HG03108 (cell line): ENCODE data around the gene DCTD.

Experiments used
- ATAC-seq: cut with Tn5 transposase; IDR thresholded peaks from one replicate; pipeline ENCODE4 v1.9.1; 2021; ENCODE audit warnings: moderate library complexity; ENCODE audit not compliant: unreplicated experiment

The DCTD gene

DNA sequence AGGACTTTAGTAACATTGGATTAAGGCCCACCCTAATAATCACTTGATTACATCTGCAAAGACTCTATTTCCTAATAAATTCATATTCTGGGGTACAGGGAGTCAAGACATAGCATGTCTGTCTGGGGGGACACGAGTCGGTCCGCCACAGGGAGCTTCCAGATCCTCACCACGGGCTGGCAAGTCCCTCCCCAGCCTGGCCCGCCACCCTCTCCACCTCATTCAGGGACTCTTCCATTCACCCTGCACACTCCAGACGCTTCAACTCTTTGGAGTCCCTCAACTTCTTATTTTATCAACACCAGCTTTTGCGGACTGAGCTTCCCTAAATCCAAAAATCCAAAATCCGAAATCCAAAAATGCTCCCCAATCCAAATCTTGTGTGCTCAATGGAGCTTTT lies 71.2 kb downstream of the DCTD start:
- ATAC-seq, result no peak

DNA sequence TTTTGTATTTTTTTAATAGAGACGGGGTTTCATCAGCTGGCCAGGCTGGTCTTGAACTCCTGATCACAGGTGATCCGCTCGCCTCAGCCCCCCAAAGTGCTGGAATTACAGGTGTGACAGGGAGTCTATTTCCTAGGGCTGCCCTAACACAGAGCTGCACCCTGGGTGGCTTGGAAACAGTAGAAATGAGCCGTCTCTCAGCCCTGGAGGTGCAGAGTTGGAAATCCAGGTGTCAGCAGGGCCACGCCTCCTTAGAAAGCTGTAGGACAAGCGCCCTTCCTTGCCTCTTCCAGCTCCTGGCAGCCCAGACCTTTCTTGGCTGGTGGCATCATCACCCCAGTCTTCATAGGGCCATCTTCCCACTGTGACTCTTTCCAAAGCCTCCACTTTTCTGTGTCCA lies 71.6 kb downstream of the DCTD start:
- no peak for ATAC-seq

DNA sequence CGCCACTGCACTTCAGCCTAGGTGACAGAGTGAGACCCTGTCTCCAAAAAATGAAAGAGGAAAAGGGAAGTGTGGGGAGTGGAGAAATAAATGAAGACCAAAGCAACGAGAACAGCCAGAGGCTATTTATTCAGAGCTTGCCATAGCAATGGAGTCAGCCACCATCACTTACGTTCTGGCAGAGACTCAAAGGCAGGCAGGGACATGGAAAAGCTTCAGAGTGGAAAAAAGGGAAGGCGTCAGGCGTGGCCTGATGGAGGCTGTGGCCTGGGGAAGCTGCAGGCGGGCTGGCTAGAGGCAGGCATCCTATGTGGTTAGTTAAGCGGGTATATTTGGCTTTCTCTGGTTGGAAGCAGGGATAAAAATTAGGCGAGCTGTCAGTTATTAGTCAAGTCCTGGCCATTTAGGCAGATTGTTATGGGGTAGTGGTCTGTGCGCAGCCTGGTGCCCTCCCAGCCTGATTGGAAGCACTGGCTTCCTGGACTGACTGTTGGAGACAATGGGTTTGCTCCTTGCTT lies 73.3 kb downstream of the DCTD start:
- ATAC-seq, result no peak

DNA sequence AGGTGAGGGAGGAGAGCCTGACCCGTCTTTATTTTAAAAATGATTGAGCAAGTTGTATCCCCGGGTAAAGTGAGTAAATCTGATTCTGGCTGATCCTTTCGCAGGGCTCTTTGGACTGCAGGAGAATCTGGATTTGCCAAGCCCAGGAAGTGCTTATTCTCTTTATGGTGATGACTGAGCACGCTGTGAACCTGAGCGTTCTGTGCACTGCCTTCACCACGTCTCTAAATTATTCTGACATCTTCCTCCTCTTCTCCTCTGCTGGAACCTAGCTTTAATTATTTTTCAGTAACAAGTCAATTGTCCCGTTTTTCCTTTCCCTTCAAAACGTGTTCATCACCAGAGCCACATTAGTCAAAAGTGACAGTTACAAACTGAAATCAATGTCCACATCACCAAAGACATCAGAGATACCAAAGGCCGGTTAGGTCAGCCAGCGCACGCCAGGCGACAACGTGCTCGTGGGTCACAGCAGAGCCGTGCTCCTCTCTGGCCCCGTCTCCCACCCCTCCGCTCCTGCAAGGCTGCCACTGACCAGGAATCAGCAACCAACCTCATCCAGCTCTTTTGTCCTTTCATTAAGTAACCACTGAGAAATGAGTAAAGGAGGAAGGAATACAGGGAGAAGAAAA lies 74.3 kb downstream of the DCTD start:
- no peak for ATAC-seq

DNA sequence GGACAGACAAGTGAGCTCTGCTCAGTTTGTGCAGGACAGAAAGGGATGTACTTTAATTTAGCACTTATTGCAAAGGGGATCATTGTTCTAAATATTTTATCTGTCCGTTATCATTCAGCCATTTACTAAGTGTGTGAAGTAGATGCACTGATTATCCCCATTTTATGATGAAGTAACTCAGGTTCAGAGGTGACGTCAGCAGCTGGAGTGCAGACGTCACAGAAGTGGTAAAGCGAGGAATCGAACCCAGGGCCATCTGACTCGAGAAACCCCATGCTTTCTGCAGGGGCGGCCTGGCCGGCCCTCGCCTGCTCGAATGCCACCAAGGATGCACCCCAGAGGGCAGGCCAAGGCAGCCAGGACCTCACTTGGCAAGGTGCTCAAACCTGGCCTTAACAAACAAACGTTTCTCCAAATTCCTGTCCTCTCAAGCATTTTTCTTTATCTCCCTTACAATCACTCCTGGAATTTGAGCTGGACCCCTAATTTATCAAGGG lies 75.0 kb downstream of the DCTD start:
- ATAC-seq, result no peak

DNA sequence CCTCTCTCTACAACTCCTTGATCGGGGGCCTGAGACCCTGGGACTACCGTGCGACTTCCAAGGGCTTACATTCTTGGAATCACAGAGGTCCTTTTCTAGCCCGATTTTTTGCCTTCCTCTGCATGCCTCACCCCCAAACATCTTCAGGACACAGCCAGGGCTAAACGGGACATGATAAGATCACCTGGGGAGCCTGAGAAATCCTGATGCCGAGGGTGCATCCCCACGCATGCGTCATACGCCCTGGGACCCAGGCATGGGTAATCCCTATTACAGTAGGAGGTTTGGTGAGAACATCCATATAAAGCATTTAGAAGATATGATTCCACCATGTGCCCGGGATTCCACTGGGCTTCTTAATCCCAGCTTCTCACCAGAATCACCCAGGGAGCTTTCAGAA lies 77.1 kb downstream of the DCTD start:
- ATAC-seq, result no peak
